HG03571 (cell line): ENCODE results near the gene YY1.
"Not testable (repeated sequence)": the region's sequence is repeated elsewhere in the genome, so short reads cannot be mapped to it uniquely, and the experiment has no call there.

Source experiments
- ATAC-seq: cut with Tn5 transposase; IDR thresholded peaks from one replicate; pipeline ENCODE4 v1.9.1; 2021; ENCODE audit not compliant: unreplicated experiment

The YY1 gene

DNA sequence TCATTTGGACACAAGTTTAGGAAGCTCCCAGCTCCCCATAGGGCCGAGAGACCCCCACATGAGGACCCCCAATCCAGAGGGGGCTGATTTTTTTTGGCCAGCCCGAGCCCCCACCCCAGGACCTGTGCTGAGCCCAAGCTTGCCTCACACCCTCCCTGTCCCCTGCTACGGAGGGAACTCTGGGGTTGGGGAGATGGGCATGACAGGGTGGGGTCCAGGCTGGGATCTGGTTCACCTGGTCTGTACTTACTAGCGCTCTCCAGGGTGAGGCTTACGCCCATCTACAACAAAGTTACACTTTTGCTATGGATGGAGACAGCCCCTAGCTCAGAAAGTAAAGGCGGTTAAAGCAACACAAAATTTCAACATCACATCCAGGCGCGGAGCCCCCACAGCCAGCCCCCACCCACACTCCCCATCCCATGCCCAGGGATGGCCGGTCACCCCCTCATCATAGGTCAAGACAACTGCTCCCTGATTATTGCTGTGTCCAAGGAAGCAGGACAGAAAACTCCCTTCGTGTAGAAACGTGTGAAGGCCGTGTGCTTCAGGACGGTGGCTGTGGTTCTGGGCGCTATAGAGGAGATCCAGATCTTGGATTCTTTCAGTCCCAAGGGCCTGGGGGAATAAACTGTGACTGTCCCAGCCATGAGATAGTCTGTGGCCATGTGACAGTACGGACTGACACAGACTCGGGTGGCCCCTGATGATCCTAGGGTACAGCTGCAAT, 56.6 kb downstream of the YY1 start:
- ATAC-seq: no peak

DNA sequence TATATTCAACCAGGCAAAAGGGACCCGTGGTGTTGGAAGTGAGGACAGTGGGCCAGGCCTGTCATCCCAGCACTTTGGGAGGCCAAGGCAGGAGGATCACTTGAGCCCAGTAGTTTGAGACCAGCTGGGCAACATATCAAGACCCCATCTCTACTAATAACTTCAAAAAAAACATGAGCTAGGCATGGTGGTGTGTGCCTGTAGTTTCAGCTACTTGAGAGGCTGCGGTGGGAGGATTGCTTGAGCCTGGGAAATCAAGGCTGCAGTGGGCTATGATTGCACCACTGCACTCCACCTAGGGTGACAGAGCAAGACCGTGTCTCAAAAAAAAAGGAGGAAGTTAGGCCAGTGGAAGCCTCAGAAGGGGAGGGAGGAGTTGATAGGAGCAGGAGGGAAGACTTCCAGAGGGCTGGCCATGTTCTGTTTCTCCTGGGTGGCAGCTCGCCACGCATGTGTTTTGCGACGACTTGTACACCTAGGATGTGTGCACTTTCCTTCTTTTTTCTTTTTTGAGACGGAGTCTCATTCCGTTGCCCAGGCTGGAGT, 57.2 kb downstream of the YY1 start:
- ATAC-seq: no peak

DNA sequence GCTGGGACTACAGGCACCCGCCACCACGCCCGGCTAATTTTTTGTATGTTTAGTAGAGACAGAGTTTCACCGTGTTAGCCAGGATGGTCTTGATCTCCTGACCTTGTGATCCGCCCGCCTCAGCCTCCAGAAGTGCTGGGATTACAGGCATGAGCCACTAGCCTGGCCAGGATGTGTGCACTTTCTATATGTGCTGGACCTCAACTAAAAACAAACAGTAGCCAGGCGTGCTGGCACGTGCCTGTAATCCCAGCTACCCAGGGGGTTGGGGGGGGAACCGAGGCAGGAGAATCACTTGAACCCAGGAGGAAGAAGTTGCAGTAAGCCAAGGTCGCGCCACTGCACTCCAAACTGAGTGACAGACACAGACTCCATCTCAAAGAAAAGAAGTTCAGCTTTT, 57.8 kb downstream of the YY1 start:
- not testable (repeated sequence) for ATAC-seq

DNA sequence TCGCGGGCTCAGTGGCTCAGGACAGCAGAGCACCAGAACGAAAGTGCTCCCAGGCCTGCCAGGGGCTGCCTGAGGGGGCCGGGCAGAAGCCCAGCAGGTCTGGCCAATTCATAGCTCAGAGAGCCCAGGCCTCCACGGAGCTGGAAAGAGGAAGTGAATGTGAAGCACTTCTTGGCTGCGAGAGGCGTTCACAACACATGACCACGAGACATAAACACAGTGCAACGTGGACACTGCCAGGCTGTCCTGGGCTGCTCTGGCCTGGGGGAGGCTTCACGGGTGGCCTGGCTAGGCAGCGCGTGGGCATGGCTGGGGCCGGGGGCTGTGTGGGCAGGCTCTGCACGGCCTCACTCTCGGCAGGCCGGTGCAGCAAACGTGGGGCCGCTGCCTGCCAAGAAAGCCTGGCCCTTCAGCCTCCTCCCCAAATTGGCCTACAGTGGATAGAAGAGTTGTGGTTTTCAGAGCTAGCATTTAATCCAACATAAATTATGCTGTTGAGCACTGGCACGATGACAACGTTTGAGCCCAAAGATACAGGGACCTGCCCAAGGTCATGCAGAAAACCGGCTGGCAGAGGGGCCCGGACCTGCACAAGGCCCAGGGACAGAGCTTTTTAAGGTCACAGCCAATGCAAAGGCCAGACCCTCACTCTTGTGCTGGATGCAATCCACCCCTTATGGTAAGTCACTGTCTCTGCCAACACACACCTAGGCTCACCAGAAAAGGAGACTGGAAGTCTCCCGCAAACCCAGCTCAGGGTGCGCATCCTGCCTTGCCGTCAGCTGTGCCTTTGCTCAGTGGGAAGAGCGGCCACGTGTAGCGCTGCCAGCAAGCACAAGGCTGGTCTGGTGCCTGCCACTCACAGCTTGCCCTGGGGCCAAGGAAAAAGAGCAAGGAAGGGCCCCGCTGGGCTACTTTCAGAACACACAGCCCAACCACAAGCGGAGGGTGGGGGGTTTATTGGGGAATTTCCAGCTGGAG, 58.7 kb downstream of the YY1 start:
- ATAC-seq: peak; percentile 62

DNA sequence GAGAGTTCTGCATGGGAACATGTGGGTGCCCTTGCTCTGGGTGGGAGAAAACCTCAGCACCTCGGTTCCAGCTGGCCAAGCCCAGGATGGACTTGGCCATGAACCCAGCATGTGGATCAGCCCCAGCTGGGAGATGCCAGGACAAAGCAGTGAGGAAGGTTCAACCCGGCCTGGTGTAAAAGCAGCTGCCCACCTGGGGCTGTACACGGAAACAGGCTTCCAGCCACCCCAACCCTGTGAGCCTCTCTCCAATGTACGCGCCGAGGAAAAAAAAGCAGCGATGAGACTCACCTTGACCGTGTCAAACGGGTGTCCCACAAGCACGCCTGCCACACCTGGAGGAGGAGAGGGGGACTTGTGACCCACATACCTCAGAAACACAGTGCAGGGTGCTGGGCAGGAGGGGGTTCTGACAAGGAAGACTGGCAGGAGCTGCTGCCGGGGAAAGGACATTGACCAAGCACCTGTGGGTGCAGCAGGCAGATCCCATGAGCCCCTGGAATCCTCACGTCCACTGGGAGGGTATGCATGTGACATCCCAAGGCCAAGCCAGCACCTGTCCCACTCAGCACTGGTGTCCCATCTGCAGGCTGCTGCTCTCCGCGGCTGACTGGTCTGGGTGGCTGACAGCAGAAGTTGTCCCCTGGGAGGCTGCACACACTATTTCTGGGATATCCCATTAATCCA, 59.8 kb downstream of the YY1 start:
- no peak for ATAC-seq

DNA sequence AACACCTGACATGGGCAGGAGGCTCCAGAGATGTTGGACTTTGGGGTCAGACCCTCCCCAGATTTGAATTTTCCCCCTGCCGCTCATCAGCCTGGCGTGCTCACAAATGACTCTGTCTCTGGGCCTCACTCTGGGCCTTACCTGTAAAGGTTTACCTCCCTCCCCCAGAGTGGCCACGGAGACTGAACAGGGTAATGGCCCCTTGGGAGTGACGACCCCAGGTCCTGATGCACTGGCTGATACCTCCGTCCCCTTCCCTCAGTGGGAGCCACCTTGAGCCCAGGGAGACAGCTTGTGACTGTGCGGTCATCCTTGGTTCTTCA, 60.3 kb downstream of the YY1 start:
- no peak for ATAC-seq

DNA sequence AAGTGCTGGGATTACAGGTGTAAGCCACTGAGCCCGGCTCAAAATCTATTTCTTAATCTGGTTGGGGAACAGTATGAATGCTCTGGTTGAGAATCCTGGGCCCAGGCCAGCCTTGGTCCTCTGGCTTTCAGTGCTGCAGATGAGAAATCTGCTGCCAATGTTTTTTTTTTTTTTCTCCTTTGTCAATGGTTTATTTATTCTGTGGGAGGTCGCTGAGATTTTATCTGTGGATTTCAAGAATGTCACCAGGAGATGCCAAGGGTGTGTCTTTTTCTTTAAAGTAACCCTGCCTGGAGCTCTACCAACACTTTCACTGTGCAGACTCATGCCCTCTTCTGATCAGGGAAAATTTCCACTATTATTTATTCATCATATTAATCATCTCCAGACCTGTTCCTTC, 63.7 kb downstream of the YY1 start:
- ATAC-seq: no peak

DNA sequence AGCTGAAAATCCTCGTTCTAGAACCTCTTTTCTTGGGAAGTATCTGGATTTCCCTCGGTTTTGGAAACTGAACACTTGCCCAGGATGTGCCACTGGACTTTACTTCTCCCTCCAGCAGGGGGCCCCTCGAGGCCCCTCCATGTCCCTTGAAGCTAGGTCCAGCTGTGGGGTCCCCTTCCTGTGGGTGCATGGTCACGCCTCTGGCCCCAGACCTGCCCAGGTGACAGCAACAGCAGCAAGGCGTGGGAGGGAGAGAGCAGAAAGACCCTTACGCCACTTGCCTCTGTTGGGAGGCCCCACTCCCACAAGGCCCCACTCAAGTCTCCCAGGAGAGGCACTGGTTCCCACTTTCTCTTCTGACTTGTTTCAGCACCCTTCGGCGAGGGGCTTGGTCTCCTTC, 64.2 kb downstream of the YY1 start:
- ATAC-seq: no peak

DNA sequence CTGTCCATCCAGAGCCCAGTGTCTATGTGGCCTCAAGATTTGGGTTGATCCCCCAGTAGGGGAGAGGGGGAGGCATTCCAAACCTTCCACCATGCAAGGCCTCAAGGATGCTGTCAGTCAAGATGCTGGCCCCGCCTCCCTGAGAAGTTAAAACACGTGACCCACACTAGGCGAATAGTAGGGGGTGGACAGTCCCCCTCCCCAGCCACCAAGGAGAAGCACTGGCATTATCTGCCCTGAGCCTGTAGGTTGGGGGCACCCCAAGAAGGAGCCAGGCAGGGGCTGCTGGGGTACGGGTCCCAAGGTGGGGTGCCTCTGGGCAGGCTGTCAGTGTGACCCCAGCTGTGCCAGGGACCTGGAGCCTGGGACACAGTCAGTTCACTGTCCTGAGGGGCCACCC, 65.0 kb downstream of the YY1 start:
- no peak for ATAC-seq

DNA sequence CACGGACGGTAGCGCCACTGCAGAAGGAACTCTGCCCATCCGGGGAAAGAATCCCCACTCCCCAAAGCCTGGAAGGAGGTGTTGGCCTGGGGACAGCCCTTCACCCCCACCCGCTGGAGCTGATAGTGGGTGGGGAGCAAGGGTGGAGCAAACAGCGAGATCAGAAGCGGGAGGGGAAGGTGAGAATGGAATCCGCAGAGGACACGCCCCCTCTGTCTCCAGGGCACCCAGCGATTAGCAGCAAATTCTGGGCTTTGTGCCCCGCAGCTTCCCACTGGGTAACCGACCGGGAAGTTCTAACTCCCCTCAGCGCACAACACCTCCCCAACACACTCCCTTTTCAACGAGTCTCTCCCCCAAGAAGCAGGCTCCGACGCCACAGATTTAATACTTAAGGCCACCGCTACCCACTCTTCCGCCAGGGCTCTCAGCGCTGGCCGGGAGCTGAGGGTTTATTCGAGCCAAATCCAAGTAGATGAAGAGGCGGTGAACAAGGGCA, 65.9 kb downstream of the YY1 start:
- no peak for ATAC-seq

DNA sequence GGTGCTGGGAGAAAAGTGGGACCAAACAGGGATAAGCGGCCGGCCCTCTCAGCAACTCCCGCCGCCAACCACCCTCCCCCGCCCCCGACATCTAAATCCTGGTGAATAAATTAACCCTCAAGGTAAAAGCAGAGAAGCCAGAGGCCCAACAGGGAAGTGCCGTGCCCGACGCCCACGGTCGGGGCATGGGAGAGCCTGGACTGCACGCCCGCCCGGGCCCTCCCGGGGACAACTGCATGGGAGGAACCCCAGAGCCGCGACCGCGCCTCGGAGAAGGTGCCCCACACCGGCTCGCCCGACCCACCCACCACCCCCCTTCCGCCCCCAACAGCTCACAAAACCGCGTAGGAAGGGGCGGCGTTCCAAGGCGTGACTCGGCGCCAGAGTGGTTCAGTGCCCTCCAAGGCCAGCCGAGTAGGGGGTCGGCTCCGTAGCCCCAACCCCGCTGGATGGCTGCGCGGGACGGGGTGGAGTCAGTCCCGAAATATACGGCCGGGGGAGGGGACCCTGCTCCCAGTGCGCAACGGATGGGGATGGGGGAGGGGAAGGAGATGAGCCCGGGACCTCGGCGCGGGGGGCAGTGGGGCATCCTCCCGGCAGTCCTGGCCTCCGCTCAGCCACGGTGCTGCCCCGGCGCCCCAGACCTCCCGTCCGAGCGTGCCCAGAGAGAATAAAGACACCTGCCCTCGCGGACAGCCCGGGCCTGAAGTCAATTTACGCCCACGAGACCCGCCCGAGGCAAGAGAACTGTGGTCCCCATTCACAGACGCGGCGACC, 66.6 kb downstream of the YY1 start:
- no peak for ATAC-seq

DNA sequence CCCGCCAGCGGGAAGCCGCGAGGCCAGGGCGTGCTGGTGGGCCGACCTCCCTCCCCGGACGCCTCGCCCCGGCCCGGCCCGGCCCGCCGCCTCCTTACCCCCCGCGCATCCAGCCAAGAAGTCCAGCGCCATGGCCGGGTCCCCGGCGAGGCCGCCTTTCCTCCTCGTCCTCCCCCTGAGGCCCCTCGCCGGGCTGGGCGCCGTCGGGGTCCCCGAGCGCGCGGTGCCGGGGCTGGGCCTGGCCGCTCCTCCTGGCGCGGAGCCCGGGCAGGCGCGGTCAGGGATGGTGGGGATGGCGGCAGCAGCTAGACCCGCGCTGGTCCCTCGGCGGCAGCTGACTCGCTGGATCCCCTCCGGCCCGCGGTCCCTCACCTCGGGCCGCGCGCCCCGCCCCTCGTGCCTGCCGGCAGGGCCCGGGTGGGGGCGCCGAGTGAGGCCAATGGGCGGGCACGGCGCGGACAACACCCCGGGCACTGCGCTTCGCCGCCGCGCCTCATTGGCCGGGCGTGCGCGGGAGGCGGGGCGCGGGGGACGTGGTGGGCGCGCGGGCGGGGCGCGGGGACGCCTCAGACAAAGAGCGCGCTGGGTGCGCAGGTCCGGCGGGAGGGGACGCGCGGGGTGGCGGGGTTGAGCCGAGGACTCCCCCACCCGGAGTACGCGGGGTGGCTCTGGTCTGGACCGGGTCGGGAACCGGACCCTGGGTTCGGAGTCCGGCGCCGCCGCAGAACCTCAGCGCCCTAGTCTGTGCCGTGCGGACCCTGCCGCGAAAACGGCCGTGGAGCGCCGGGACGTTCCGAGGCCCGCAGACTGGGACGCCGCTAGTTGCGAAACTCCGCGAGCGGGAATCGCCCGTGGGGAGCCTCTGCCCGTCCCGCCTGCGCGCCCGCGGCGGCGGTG, 67.4 kb downstream of the YY1 start, which contains the start of gene SLC25A29:
Gene SLC25A29 (minus strand): TSS at position 344 of the 897 bp plus-strand sequence. CDS start 212 bp downstream, at position 132.
- peak; percentile 85 for ATAC-seq

DNA sequence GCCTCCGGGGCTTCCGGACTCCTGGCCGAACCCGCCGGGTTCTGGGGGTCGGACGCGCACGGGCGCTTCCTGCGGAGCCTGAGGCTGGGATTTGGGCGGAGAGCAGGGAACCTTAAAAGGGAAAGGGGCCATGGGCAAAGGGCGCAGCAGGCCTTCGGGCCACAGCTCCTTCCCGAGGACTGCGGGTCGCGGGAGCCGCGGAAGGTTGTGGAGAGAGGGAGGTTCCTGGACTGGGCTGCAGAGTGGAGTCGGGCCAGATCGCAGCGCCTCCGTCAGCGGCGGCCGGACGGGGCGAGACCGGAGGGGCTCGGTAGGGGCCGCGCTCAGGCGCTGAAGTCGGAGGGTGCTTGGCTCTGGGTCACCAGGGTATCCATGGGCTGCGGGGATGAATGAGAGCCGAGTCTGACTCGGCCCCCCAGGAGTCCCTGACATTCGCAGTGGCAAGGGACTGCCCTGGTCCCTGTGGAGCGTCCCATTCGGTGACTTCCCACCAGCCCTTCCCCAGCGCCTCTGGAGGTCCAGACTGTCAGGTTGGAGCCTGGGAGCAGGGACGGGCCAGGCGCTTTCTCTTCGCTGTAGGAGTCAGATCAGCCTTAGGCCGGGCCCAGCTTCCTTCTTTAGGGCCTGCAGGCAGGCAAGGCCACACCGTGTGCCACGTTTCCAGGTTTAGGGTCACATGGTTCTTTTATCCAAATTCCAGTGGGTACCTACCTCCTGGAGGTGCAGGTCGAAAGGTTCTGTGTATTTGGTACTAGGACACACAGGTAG, 68.2 kb downstream of the YY1 start:
- no peak for ATAC-seq

DNA sequence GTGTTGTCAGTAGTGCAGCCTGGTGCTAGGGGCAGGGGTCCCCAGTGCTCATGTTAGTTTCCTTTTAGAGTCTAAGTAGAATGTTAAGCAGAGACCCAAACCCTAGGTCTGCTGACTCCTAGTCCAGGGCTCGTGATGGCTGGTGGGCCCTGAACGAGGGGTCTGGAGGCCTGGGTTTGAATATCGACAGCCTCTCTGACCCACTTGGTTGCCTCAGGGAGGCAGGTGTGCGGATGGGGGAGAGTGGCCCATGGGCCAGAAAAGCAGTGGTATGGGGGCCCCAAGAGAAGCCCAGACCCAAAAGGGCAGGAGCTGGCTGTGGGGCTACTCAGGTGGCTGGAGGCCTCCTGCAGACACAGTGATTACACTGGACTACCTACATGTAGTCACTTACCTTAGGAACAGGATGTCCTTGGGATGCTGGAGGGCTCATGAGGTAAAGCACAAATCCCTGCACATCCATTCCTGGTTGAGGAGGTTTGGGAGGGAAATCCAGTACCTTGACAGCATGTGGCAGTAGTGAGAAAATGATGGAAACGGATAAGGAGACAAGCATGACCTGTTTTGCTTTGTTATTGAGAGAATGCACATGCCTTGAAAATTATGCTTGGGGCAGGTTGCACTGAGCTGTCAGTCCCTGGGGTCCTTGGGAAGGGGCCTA, 69.0 kb downstream of the YY1 start:
- ATAC-seq: no peak

DNA sequence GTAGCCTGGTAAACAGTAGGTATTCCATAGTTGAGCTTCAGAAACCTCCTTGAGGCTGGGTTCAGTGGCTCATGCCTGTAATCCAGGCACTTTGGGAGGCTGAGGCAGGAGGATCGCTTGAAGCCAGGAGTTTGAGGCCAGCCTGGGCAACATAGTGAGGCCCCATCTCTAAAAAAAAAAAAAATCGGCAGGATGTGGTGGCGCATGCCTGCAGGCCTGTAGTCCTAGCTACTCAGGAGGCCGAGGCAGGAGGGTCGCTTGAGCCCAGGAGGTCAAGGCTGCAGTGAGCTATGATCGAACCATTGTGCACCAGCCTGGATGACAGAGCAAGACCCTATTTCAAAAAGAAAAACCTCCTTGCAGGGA, 69.5 kb downstream of the YY1 start:
- ATAC-seq: not testable (repeated sequence)

DNA sequence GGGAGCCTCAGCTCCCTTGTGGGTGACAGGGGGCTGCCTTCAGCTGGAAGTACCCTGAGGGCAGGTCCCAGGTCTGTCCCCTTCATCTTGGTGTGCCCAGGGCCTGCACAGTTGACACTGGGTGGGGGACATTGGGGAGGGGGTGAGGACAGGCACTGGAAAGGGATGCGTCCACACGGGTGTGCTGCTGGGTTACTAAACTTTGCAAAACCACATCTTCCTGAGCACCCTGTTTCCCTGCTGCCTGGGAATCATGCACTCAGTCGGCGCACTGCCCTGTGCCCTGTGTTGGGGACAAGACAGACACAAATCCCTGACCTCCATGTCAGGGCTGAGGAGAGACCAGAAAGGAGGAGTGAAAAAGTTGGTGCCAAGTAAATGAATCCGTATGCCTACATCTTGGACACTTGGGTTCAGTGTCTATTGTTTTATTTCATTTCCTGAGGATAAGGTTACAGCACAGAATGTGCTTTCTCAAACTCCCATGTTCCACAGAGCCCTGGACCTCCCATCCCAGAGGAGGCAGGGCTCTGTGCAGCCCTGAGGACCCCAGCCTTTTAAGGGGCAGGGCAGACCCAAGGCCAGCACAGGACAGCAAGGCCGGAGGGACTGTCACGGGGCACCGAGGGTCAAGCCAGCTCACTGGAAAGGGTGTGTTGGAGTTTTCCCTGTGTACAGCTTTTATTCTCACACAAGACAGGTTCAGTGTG, 70.2 kb downstream of the YY1 start:
- ATAC-seq: no peak

DNA sequence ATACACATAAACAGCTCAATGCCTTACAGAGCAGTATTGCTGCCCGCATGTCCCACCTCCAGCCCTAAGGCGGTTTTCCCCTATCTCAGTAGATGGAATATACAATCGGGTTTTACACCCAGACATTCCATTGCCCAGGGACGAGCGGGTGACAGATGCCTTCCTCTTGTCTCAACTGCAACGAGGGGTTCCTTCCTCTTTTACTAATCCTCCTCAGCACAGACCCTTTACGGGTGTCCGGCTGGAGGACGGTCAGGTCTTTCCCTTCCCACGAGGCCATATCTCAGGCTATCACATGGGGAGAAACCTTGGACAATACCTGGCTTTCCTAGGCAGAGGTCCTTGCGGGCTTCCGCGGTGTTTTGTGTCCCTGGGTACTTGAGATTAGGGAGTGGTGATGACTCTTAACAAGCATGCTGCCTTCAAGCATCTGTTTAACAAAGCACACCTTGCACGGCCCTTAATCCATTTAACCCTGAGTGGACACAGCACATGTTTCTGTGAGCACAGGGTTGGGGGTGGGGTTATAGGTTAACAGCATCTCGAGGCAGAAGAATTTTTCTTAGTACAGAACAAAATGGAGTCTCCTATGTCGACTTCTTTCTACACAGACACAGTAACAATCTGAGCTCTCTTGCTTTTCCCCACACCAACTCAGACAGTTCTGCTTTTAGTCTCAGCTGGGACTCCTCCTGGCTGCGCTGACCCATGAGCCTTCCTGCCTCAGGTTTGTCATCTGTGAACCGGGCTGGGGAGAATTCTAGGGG, 73.3 kb downstream of the YY1 start:
- not testable (repeated sequence) for ATAC-seq
